Vagina (tissue), 2 donors: ENCODE measurements around the gene RCOR1.

Source experiments
- POLR2A ChIP-seq, 2 donors: fragments of 450-650 bp; IDR thresholded peaks; one replicate each; pipeline ENCODE4 v1.6.1; 2017; ENCODE audit warnings: antibody characterized with exemption in 2 of 2, mild to moderate bottlenecking in 2 of 2, moderate library complexity in 2 of 2
- TF ChIP-seq, protein P1 (sequence below), 3 experiments: fragments of 450-650 bp in 2 of 3; fragments of 200-600 bp in 1 of 3; sonication (generic) in 1 of 3; IDR thresholded peaks; one replicate each; pipeline ENCODE4 v1.5.1; 2017 to 2019; ENCODE audit warnings: antibody characterized with exemption in 3 of 3, mild to moderate bottlenecking in 2 of 3, moderate library complexity in 2 of 3

DNA sequence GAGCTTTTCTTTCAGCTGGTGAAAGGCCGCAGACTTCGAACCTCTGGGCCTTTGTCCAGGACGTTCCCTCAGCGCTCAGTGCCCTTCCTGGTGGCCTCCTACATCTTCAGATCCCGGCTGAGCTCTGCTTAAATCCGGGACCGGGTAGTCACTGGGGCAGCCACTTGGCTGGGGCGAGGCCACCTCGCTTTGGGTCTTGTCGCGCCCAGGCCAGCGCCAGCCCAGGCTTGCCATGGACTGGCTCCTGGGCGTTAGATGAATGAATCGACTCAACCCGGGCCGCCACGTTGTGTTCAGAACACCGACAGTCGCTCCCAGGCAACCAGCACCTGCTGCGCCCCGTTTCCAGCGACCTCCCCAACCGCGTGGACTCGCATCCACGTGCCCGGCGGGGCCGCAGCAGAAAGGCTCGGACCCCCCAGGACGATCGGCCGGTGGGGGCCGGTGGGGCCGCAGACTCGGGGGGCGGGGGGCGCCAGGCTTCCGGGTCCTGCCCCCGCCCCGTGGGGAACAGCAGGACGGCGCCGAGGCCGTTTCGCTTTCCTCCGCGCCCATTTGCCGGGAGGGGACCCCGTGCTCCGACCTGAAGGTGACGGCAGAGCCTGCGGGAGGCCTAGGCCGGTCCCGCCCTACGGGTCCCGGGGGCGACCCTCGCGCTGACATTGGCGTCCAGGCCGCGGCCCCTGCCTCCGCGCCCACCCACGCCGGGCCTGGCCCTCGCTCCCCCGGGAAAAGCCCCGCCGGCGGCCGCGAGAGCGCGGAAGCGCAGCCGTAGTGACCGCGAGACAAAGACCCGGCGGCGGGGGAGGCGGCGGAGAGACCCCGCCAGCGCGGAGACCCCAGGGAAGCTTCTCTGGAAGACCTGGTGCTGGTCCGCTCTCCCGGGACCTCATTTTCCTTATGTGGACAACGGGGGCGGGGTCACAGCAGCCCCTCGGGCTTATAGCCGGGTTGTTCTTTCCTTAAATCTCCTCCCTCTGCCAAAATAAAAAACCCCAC, 37.3 kb upstream of the RCOR1 start:
- TF ChIP-seq, protein P1, sequence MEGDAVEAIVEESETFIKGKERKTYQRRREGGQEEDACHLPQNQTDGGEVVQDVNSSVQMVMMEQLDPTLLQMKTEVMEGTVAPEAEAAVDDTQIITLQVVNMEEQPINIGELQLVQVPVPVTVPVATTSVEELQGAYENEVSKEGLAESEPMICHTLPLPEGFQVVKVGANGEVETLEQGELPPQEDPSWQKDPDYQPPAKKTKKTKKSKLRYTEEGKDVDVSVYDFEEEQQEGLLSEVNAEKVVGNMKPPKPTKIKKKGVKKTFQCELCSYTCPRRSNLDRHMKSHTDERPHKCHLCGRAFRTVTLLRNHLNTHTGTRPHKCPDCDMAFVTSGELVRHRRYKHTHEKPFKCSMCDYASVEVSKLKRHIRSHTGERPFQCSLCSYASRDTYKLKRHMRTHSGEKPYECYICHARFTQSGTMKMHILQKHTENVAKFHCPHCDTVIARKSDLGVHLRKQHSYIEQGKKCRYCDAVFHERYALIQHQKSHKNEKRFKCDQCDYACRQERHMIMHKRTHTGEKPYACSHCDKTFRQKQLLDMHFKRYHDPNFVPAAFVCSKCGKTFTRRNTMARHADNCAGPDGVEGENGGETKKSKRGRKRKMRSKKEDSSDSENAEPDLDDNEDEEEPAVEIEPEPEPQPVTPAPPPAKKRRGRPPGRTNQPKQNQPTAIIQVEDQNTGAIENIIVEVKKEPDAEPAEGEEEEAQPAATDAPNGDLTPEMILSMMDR (IDR thresholded peaks at IDR 0.05), result no peak
- no peak for TF ChIP-seq POLR2A (IDR thresholded peaks at IDR 0.05)
